Measurements from ENCODE around the gene NUP210. TPM values are rescaled to one million over a fixed set of nuclear protein-coding genes. Genes with fewer than 3 reads are reported as not detected.

Gene NUP210
- total RNA-seq, 2 experiments from 2014 or later, result 196 to 204 TPM

- H3K9me3 Mint-ChIP-seq, result no peaks in the 10 kb centered on the region
- ChIA-PET CTCF (no interaction called here), POLR2A (no interaction called here)
- no peak overlapping the region for H3K27ac Mint-ChIP-seq
- DNase-seq, result no peak
- no peaks in the 10 kb centered on the region for H3K36me3 Mint-ChIP-seq (ENCODE audit: low read depth)
- no peaks in the 10 kb centered on the region for H3K4me1 Mint-ChIP-seq
- H3K27me3 Mint-ChIP-seq, result peaks cover 9% of the 10 kb centered on the region
- no peak overlapping the region for H3K4me3 Mint-ChIP-seq
Observed at GRCh38 chr3:13272831-13273603, 147.1 kb downstream of the NUP210 start.

- Mint-ChIP-seq H3K9me3 (no peaks in the 10 kb centered on the region), H3K4me1 (no peaks in the 10 kb centered on the region), H3K27me3 (peaks cover 9% of the 10 kb centered on the region), H3K36me3 (ENCODE audit: low read depth) (no peaks in the 10 kb centered on the region), H3K27ac (no peak overlapping the region), H3K4me3 (no peak overlapping the region)
- ChIA-PET POLR2A (no interaction called here), CTCF (no interaction called here)
- no peak for DNase-seq
Observed at GRCh38 chr3:13269711-13270378, 150.3 kb downstream of the NUP210 start.

GRCh38 chr3:13268961-13269441, 151.1 kb downstream of the NUP210 start:
- no peaks in the 10 kb centered on the region for H3K4me1 Mint-ChIP-seq
- H3K36me3 Mint-ChIP-seq (ENCODE audit: low read depth), result no peaks in the 10 kb centered on the region
- CTCF ChIA-PET, result no interaction called here
- no peak overlapping the region for H3K27ac Mint-ChIP-seq
- peaks cover 9% of the 10 kb centered on the region for H3K27me3 Mint-ChIP-seq
- DNase-seq, result no peak
- POLR2A ChIA-PET, result no interaction called here
- H3K9me3 Mint-ChIP-seq, result no peaks in the 10 kb centered on the region
- no peak overlapping the region for H3K4me3 Mint-ChIP-seq

DNA sequence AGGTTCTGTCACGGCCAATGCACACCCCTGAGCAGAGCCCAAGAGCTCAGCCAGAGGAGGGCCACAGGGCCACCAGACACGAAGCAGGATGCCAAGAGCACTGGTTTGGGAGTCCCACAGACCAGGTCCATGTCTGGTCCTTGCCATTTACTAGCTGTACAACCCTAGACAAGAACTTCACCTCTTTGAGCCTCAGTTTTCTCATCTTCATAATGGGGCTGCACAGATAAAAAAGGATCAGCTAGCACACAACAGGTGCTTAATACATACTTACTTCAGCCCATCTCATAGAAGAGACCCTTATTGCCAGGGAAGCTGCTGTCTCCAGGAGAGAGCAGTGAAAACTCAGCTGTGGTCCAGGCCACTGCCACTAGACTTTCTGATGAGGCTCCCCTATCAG, 152.0 kb downstream of the NUP210 start:
- H3K9me3 Mint-ChIP-seq, result no peaks in the 10 kb centered on the region
- H3K4me3 Mint-ChIP-seq, result no peak overlapping the region
- no peaks in the 10 kb centered on the region for H3K4me1 Mint-ChIP-seq
- CTCF ChIA-PET, result interaction anchor here (0.8 kb wide), 1 partner anchor 15 kb away, joined by 3 read pairs; no protein-coding TSS in a partner anchor
- H3K36me3 Mint-ChIP-seq (ENCODE audit: low read depth), result no peaks in the 10 kb centered on the region
- POLR2A ChIA-PET, result no interaction called here
- H3K27ac Mint-ChIP-seq, result peak overlapping the region; percentile 41
- DNase-seq, result no peak
- H3K27me3 Mint-ChIP-seq, result peaks cover 9% of the 10 kb centered on the region

DNA sequence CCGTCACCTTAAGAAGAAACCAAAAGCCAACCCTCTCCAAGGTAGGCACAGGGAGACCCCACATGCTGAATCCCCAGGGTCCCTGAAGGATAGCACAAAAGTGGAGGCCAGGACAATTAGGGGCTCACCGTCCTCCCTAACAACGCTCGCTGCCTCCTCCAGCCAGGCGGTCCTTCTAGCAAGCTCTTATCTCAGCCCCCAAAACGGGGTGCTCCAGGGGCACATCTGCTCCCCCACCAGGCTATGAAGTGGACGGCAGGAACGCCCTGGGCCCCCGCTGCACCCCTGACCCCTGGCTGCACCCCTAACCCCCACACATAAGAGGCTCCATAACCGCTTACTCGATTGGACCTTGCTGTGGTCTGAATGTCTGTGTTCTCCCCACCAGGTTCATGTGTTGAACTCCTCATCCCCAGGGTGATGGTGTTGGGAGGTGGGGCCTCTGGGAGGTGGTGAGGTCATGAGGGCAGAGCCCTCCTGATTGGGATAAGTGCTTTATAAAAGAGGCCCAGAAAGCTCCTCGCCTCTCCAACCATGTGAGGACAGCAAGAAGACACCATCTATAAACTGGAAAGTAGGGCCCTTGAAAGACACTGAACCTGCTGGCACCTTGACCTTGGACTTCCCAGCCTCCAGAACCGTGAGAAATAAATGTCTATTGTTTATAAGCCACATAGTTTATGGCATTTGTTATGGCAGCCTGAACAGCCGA, 153.3 kb downstream of the NUP210 start:
- ChIA-PET CTCF (no interaction called here), POLR2A (no interaction called here)
- Mint-ChIP-seq H3K36me3 (ENCODE audit: low read depth) (no peaks in the 10 kb centered on the region), H3K4me1 (peaks cover 7% of the 10 kb centered on the region), H3K4me3 (no peak overlapping the region), H3K9me3 (no peaks in the 10 kb centered on the region), H3K27ac (no peak overlapping the region), H3K27me3 (peaks cover 4% of the 10 kb centered on the region)
- no peak for DNase-seq

Other genes with a start within 250 kb of the NUP210 start
- 1 to 10 TPM; 1.6 to 2.3 TPM for gene HDAC11, start 60.0 kb upstream of the NUP210 start, total RNA-seq
- gene FBLN2, start 128.8 kb upstream of the NUP210 start, total RNA-seq, result not detected